ENCODE measurements around the gene TOMM22.

GRCh38 chr22:38707984-38708383 is 26.2 kb downstream of the TOMM22 start:
- TF ChIP-seq CTCF (IDR thresholded peaks at IDR 0.05) (no peak), POLR2A (IDR thresholded peaks at IDR 0.05) (no peak)

Measured in heart left ventricle (tissue), 13 donors.